ENCODE data around the gene KL. TPM values are rescaled to one million over a fixed set of nuclear protein-coding genes. Genes with fewer than 3 reads are reported as not detected.

Gene KL
- total RNA-seq, 1 experiment from 2014 or later, result 1.3 TPM

DNA sequence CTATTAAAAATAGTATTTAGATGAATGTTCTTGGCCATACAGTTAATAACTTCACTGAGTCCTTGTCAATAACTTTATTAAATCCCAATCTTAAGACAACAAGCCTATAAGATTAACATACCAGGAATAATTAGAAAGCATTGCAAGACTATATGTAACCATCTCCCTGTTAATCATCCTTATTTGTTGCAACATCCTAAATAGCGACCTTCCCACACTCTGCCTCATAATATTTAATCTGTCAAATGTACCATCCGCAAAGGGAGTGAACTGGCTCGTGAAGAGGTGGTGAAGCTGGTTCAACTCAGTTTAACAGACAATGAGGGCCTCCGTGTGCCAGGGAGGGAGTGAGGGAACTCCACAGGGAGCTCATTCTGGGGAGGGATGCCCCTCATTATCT is 33.9 kb downstream of the KL start:
- Mint-ChIP-seq H3K27me3 (ENCODE audit: insufficient read depth, unreplicated experiment) (no peaks in the 10 kb centered on the region), H3K27ac (ENCODE audit: unreplicated experiment) (no peak overlapping the region), H3K4me3 (ENCODE audit: unreplicated experiment) (no peak overlapping the region), H3K9me3 (ENCODE audit: unreplicated experiment) (peaks cover 2% of the 10 kb centered on the region), H3K4me1 (ENCODE audit: low read depth, unreplicated experiment) (peaks cover 15% of the 10 kb centered on the region), H3K36me3 (ENCODE audit: insufficient read depth, unreplicated experiment) (no peaks in the 10 kb centered on the region)
- intact Hi-C loops (cut with micrococcal nuclease; ENCODE audit: unreplicated experiment), result loop anchor here (10.0 kb wide), 1 partner anchor 495 kb away; no protein-coding TSS in a partner anchor
- ChIA-PET POLR2A (no interaction called here), CTCF (no interaction called here)
- no peak overlapping the region for H3K4me3 ChIP-seq (ENCODE audit: low read depth, low read length)
- peaks cover 14% of the 10 kb centered on the region for H3K4me1 ChIP-seq
- no peaks in the 10 kb centered on the region for H3K27me3 ChIP-seq (replicated peaks; ENCODE audit: control insufficient read depth, insufficient read depth, low read length)
- BruUV-seq (replicated peaks), result no TSS peak
- H3K9me3 ChIP-seq, result no peaks in the 10 kb centered on the region
- TF ChIP-seq, protein P1, sequence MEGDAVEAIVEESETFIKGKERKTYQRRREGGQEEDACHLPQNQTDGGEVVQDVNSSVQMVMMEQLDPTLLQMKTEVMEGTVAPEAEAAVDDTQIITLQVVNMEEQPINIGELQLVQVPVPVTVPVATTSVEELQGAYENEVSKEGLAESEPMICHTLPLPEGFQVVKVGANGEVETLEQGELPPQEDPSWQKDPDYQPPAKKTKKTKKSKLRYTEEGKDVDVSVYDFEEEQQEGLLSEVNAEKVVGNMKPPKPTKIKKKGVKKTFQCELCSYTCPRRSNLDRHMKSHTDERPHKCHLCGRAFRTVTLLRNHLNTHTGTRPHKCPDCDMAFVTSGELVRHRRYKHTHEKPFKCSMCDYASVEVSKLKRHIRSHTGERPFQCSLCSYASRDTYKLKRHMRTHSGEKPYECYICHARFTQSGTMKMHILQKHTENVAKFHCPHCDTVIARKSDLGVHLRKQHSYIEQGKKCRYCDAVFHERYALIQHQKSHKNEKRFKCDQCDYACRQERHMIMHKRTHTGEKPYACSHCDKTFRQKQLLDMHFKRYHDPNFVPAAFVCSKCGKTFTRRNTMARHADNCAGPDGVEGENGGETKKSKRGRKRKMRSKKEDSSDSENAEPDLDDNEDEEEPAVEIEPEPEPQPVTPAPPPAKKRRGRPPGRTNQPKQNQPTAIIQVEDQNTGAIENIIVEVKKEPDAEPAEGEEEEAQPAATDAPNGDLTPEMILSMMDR (IDR thresholded peaks at IDR 0.05; ENCODE audit: insufficient read depth in 1 of 2, low read depth in 1 of 2, low read length in 1 of 2, severe bottlenecking in 1 of 2, unreplicated experiment in 1 of 2), result no peak
- no peaks in the 10 kb centered on the region for H3K36me3 ChIP-seq (ENCODE audit: control insufficient read depth, insufficient read depth, low read length)
- DNase-seq, result no peak

DNA sequence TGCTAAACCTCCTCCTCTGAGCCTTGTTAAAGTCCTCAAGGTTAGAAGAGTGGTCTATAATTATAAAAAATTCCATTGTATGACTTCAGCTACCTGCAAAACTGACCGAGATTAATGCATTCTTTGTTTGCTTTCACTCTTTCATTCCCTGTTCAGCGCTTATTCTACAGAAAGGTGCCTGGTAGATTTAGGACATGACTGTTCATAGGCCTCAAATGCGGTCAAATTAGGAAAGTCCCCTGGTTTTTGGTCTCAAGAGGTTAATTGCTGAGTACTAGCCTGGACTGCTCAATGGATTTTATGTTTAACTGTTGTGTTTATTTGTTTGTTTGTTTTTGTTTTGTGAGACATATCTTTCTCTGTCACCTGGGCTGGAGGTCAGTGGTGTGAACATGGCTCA is 35.4 kb downstream of the KL start:
- no peaks in the 10 kb centered on the region for H3K9me3 ChIP-seq
- peaks cover 7% of the 10 kb centered on the region for H3K9me3 Mint-ChIP-seq (ENCODE audit: unreplicated experiment)
- H3K4me1 ChIP-seq, result peaks cover 14% of the 10 kb centered on the region
- H3K27ac Mint-ChIP-seq (ENCODE audit: unreplicated experiment), result no peak overlapping the region
- no TSS peak for BruUV-seq (replicated peaks)
- no peak overlapping the region for H3K4me3 Mint-ChIP-seq (ENCODE audit: unreplicated experiment)
- ChIA-PET POLR2A (no interaction called here), CTCF (no interaction called here)
- H3K4me1 Mint-ChIP-seq (ENCODE audit: low read depth, unreplicated experiment), result peaks cover 15% of the 10 kb centered on the region
- DNase-seq, result no peak
- H3K36me3 ChIP-seq (ENCODE audit: control insufficient read depth, insufficient read depth, low read length), result no peaks in the 10 kb centered on the region
- TF ChIP-seq, protein P1 (IDR thresholded peaks at IDR 0.05; ENCODE audit: insufficient read depth in 1 of 2, low read depth in 1 of 2, low read length in 1 of 2, severe bottlenecking in 1 of 2, unreplicated experiment in 1 of 2), result no peak
- intact Hi-C loops (cut with micrococcal nuclease; ENCODE audit: unreplicated experiment), result loop anchor here (2.0 to 10.0 kb wide), 2 partner anchors 39 to 493 kb away; no protein-coding TSS in a partner anchor
- H3K27me3 Mint-ChIP-seq (ENCODE audit: insufficient read depth, unreplicated experiment), result no peaks in the 10 kb centered on the region
- H3K36me3 Mint-ChIP-seq (ENCODE audit: insufficient read depth, unreplicated experiment), result no peaks in the 10 kb centered on the region
- no peaks in the 10 kb centered on the region for H3K27me3 ChIP-seq (replicated peaks; ENCODE audit: control insufficient read depth, insufficient read depth, low read length)
- H3K4me3 ChIP-seq (ENCODE audit: low read depth, low read length), result no peak overlapping the region

DNA sequence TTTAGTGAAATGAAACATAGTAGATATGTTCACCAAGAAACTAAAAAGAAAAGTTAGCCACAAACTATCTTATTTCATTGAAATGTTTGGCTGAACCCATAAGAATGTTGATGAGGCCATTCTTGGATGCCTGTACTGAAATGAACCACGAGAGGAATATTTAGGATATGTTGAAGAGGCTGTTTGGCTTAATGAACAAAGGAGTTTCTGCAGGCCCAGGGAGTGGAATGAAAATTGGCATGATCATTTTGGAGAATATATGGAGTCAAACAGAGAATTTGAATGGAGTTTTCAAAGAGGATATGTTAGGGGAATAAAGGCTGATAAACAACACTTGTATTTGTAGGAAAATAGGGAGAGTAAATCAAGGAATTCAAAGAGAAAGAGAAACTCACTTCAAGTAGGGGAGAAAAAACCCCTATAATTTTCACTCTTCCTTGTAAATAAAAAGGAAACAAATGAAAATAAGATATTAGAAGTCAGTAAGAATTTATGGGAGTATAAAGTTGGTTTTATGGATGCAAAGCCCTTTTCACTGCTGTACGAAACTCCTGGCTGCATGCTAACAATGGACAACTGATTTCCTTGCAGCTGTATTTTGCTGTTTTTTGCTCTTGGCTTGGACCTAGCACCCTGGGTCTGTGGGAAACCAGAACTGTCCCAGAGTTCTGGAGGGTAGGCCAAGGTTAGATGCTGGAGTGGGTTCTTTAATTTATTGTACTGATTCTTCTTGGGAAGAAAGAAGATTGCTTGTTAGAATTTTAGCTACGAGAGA is 36.5 kb downstream of the KL start:
- TF ChIP-seq, protein P1 (IDR thresholded peaks at IDR 0.05; ENCODE audit: insufficient read depth in 1 of 2, low read depth in 1 of 2, low read length in 1 of 2, severe bottlenecking in 1 of 2, unreplicated experiment in 1 of 2), result no peak
- POLR2A ChIA-PET, result no interaction called here
- no TSS peak for BruUV-seq (replicated peaks)
- intact Hi-C loops (cut with micrococcal nuclease; ENCODE audit: unreplicated experiment), result loop anchor here (2.0 to 10.0 kb wide), 2 partner anchors 38 to 492 kb away; no protein-coding TSS in a partner anchor
- no peaks in the 10 kb centered on the region for H3K36me3 Mint-ChIP-seq (ENCODE audit: insufficient read depth, unreplicated experiment)
- CTCF ChIA-PET, result no interaction called here
- Histone ChIP-seq H3K9me3 (no peaks in the 10 kb centered on the region), H3K36me3 (ENCODE audit: control insufficient read depth, insufficient read depth, low read length) (no peaks in the 10 kb centered on the region), H3K4me3 (ENCODE audit: low read depth, low read length) (no peak overlapping the region), H3K4me1 (peaks cover 14% of the 10 kb centered on the region), H3K27me3 (replicated peaks; ENCODE audit: control insufficient read depth, insufficient read depth, low read length) (no peaks in the 10 kb centered on the region)
- no peaks in the 10 kb centered on the region for H3K27me3 Mint-ChIP-seq (ENCODE audit: insufficient read depth, unreplicated experiment)
- peak overlapping the region; percentile 23 for H3K27ac Mint-ChIP-seq (ENCODE audit: unreplicated experiment)
- DNase-seq, result no peak
- H3K4me3 Mint-ChIP-seq (ENCODE audit: unreplicated experiment), result no peak overlapping the region
- peaks cover 25% of the 10 kb centered on the region for H3K4me1 Mint-ChIP-seq (ENCODE audit: low read depth, unreplicated experiment)
- peaks cover 7% of the 10 kb centered on the region for H3K9me3 Mint-ChIP-seq (ENCODE audit: unreplicated experiment)
